Activated T-helper 1 cell treated with anti-CD3 and anti-CD28 coated beads, Interleukin-12 subunit alpha, Interleukin-12 subunit beta, Interleukin-2, Interleukin-4 antibody, amounts not matched to agents 30 ng/mL and 10 ng/mL and 1 ng/mL, durations not matched to agents 14 hours and 24 hours and 36 hours (primary cell): ENCODE measurements around the gene TDRD9. TPM values are rescaled to one million over a fixed set of nuclear protein-coding genes. Genes with fewer than 3 reads are reported as not detected.

Source experiments
- DNase-seq: peaks from one replicate; pipeline ENCODE4 v3.0.0; 2021; ENCODE audit warnings: low spot score
- H3K27ac Mint-ChIP-seq: one replicate; pipeline ENCODE4 v1.8.0; 2021; ENCODE audit warnings: mild to moderate bottlenecking, mixed read lengths
- H3K27me3 Mint-ChIP-seq: one replicate; pipeline ENCODE4 v1.8.0; 2022; ENCODE audit warnings: mild to moderate bottlenecking, moderate library complexity, mixed read lengths; ENCODE audit not compliant: insufficient read depth
- H3K36me3 Mint-ChIP-seq: one replicate; pipeline ENCODE4 v1.8.0; 2021; ENCODE audit warnings: low read depth, mixed read lengths
- H3K4me1 Mint-ChIP-seq: one replicate; pipeline ENCODE4 v1.8.0; 2021; ENCODE audit warnings: low read depth, mixed read lengths
- H3K4me3 Mint-ChIP-seq: one replicate; pipeline ENCODE4 v1.8.0; 2021; ENCODE audit warnings: mild to moderate bottlenecking, moderate library complexity, mixed read lengths
- H3K9me3 Mint-ChIP-seq: one replicate; pipeline ENCODE4 v1.8.0; 2021; ENCODE audit warnings: mixed read lengths
- intact Hi-C: fragments of 100-400 bp; cut with micrococcal nuclease; formaldehyde crosslinking; loops from one replicate; pipeline ENCODE4 v1.15.1; 2024
- total RNA-seq: library from RNA; stranded (reverse); gene quantifications from 2 replicates; pipeline ENCODE4 v1.2.3, GENCODE V29; 2022

The TDRD9 gene
- total RNA-seq, 1 donor from 2014 or later: not detected

GRCh38 chr14:104085032-104085888 lies 157.0 kb downstream of the TDRD9 start, which contains the start of gene ASPG:
Gene ASPG (plus strand): TSS chr14:104085700. CDS start chr14:104085771, 71 bp downstream.
- Mint-ChIP-seq H3K4me3 (no peak within 1 kb of the TSS), H3K4me1 (no peaks in the 10 kb centered on the region), H3K27ac (no peak within 1 kb of the TSS), H3K27me3 (no peaks in the 10 kb centered on the region), H3K36me3 (no peaks in the 10 kb centered on the region), H3K9me3 (no peaks in the 10 kb centered on the region)
- no peak for DNase-seq
- intact Hi-C loops: no loop called here

- Mint-ChIP-seq H3K4me3 (no peak overlapping the region), H3K36me3 (no peaks in the 10 kb centered on the region), H3K4me1 (no peaks in the 10 kb centered on the region), H3K27ac (no peak overlapping the region), H3K9me3 (no peaks in the 10 kb centered on the region), H3K27me3 (no peaks in the 10 kb centered on the region)
- intact Hi-C loops: no loop called here
- DNase-seq: no peak
Measured at GRCh38 chr14:104085889-104086201, 157.6 kb downstream of the TDRD9 start.

GRCh38 chr14:104086210-104086660 lies 158.0 kb downstream of the TDRD9 start:
- Mint-ChIP-seq H3K27ac (no peak overlapping the region), H3K27me3 (no peaks in the 10 kb centered on the region), H3K36me3 (no peaks in the 10 kb centered on the region), H3K9me3 (no peaks in the 10 kb centered on the region), H3K4me3 (no peak overlapping the region), H3K4me1 (no peaks in the 10 kb centered on the region)
- intact Hi-C loops: no loop called here
- no peak for DNase-seq

GRCh38 chr14:104086661-104087461 lies 158.6 kb downstream of the TDRD9 start:
- Mint-ChIP-seq H3K27me3 (no peaks in the 10 kb centered on the region), H3K4me1 (no peaks in the 10 kb centered on the region), H3K27ac (no peak overlapping the region), H3K36me3 (no peaks in the 10 kb centered on the region), H3K4me3 (no peak overlapping the region), H3K9me3 (no peaks in the 10 kb centered on the region)
- DNase-seq: no peak
- intact Hi-C loops: no loop called here

- Mint-ChIP-seq H3K4me1 (no peaks in the 10 kb centered on the region), H3K4me3 (no peak overlapping the region), H3K27me3 (no peaks in the 10 kb centered on the region), H3K9me3 (no peaks in the 10 kb centered on the region), H3K27ac (no peak overlapping the region), H3K36me3 (no peaks in the 10 kb centered on the region)
- intact Hi-C loops: no loop called here
- no peak for DNase-seq
Measured at GRCh38 chr14:104087505-104087904, 159.2 kb downstream of the TDRD9 start.

GRCh38 chr14:104087981-104088850 lies 160.0 kb downstream of the TDRD9 start:
- intact Hi-C loops: no loop called here
- no peak for DNase-seq
- Mint-ChIP-seq H3K36me3 (no peaks in the 10 kb centered on the region), H3K9me3 (no peaks in the 10 kb centered on the region), H3K4me1 (no peaks in the 10 kb centered on the region), H3K4me3 (no peak overlapping the region), H3K27me3 (no peaks in the 10 kb centered on the region), H3K27ac (no peak overlapping the region)

GRCh38 chr14:104090071-104090748 lies 162.0 kb downstream of the TDRD9 start:
- Mint-ChIP-seq H3K36me3 (no peaks in the 10 kb centered on the region), H3K9me3 (no peaks in the 10 kb centered on the region), H3K27me3 (no peaks in the 10 kb centered on the region), H3K4me1 (peaks cover 4% of the 10 kb centered on the region), H3K27ac (no peak overlapping the region), H3K4me3 (no peak overlapping the region)
- no peak for DNase-seq
- intact Hi-C loops: no loop called here

DNA sequence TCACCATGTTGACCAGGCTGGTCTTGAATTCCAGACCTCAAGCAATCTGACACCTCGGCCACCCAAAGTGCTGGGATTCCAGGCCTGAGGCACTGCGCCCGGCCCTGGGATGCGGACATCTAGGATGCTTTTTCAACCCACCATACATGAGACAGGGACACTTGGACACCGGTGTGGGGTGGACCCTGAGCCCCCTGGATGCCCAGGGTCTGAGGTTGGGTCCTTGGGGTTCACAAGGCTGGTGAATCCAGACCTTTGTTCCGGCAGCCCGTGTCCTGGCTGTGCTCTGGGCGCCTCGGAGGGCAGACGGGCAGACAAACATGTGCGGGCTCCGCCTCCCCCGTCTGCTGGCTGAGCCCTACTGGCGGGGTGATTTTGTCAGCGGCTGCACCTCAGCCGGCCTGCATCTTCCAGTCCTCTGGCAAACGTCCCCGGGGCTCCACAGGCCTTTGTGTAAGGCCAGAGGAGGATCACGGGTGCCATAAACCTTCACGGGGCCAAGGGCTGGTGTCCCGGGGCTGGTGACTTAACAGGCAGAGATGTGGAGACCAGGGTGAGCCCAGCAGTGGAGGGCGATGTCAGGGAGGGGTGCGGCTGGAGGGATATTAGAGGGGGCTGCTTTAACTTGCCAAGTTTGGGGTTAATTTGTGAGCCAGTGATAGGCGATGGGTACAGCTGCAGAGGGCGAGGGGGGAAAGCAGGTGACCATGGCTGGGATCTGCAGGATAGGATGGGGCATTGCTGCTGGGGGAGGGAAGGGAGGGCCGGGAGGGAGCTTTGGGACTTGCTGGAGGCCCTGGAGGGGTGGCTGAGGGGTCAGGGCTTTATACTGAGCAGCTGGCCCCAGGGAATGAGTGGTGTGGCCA lies 163.0 kb downstream of the TDRD9 start:
- Mint-ChIP-seq H3K27me3 (no peaks in the 10 kb centered on the region), H3K9me3 (no peaks in the 10 kb centered on the region), H3K4me3 (no peak overlapping the region), H3K4me1 (peaks cover 4% of the 10 kb centered on the region), H3K36me3 (no peaks in the 10 kb centered on the region), H3K27ac (no peak overlapping the region)
- intact Hi-C loops: no loop called here
- DNase-seq: no peak

DNA sequence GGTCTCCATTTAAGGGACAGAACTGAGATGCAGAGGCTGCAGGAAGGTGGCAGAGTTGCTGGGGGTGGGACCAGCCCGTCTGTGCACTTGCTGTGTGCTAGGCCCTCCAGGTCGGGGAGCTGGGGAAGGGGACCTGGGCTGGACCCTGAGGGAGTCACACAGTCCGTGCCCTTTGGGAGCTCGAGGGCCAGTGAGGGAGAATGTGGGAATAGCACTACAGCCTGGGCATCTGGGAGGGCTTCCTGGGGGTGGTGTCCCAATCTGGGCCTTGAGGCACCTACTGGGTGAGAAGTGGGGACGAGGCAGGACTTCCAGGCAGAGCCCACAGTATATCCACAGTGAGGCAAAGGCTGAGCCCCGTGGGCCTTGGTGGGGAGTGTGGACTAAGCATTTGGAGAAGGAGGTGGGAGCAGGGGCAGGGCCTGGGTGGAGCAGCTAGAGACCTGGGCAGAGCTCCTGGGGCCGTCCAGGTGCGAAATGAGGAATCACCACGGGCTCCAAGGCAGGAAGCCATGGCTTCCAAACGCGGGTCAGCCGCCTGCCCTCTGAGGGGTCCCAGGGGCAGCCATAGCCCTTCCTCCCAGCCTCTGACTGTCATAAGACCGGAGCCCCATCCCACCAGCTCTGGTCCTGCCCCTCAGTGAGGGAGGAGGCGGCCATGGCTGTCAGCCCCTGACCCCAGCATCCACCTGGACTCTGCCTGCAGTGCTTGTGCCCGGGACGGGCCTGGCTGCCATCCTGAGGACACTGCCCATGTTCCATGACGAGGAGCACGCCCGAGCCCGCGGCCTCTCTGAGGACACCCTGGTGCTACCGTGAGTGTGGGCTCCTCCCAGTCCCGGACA lies 163.9 kb downstream of the TDRD9 start:
- H3K4me3 Mint-ChIP-seq: no peak overlapping the region
- no peaks in the 10 kb centered on the region for H3K27me3 Mint-ChIP-seq
- peaks cover 4% of the 10 kb centered on the region for H3K4me1 Mint-ChIP-seq
- DNase-seq: no peak
- no peaks in the 10 kb centered on the region for H3K9me3 Mint-ChIP-seq
- intact Hi-C loops: no loop called here
- H3K36me3 Mint-ChIP-seq: no peaks in the 10 kb centered on the region
- no peak overlapping the region for H3K27ac Mint-ChIP-seq

DNA sequence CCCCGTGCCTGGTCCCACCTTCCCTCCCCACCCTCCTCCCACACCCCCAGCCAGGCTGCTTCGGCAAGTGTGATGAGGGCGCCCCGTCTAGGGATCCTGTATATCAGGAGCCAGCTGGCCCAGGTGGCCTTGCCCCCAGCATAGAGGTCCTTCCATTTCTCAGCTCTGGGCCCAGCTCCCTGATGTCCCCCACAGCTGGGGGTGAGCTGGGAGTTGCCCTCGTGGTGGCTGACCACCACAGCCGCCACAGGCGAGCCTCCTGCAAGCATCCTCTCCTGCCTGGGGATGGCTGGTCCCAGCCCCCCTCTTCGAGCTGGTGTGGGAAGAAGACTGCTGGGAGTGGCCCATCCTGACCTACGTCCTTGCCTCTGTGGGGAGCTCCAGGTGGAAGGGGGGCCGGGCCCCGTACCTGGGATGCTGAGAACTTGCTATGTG lies 164.7 kb downstream of the TDRD9 start:
- DNase-seq: no peak
- intact Hi-C loops: no loop called here
- H3K36me3 Mint-ChIP-seq: no peaks in the 10 kb centered on the region
- H3K27ac Mint-ChIP-seq: no peak overlapping the region
- no peak overlapping the region for H3K4me3 Mint-ChIP-seq
- H3K27me3 Mint-ChIP-seq: no peaks in the 10 kb centered on the region
- H3K9me3 Mint-ChIP-seq: no peaks in the 10 kb centered on the region
- peaks cover 4% of the 10 kb centered on the region for H3K4me1 Mint-ChIP-seq
